PC-3 (cell line): ENCODE measurements around the gene GNG8. TPM values are rescaled to one million over a fixed set of nuclear protein-coding genes. Genes with fewer than 3 reads are reported as not detected.

Experiments
- ATAC-seq: fragments of 200-7000 bp; cut with Tn5 transposase; 2 replicates; pipeline ENCODE4 v1.9.1; 2020; ENCODE audit warnings: mild to moderate bottlenecking, moderate library complexity
- BruUV-seq: library from RNA; stranded (reverse); fragments of 400-500 nt; replicated peaks from 2 replicates; lab custom pipeline; 2021; lab: Mats Ljungman, UMichigan
- CTCF ChIA-PET: fragments of 300-600 bp; sonication (Branson Sonifier 250); formaldehyde crosslinking; loops from one replicate; lab custom pipeline; 2022; ENCODE audit warnings: antibody characterized with exemption; lab: Charles Lee
- POLR2A ChIA-PET: fragments of 300-600 bp; sonication (Branson Sonifier 250); formaldehyde crosslinking; loops from one replicate; lab custom pipeline; 2022; ENCODE audit warnings: antibody characterized with exemption; ENCODE audit not compliant: unreplicated experiment; lab: Charles Lee
- DNase-seq: peaks from one replicate; pipeline ENCODE4 v3.0.0-alpha.2; 2015
- H2AFZ ChIP-seq: fragments of 300-600 bp; sonication (generic); 2 replicates; pipeline ENCODE4 v1.6.0; 2016; ENCODE audit warnings: antibody characterized with exemption, low read length
- H3F3A ChIP-seq: fragments of 300-600 bp; sonication (generic); one replicate; pipeline ENCODE4 v1.6.0; 2017; ENCODE audit warnings: antibody characterized with exemption, low read length, control low read depth, mild to moderate bottlenecking; ENCODE audit not compliant: unreplicated experiment
- H3K27ac ChIP-seq: fragments of 300-600 bp; sonication (generic); 2 replicates; pipeline ENCODE4 v1.5.1; 2016; ENCODE audit warnings: mild to moderate bottlenecking, low read length
- H3K27me3 ChIP-seq: fragments of 300-600 bp; sonication (generic); 2 replicates; pipeline ENCODE4 v1.6.1; 2016; ENCODE audit warnings: low read length, mixed read lengths
- H3K36me3 ChIP-seq: fragments of 300-600 bp; sonication (generic); 2 replicates; pipeline ENCODE4 v1.6.1; 2016; ENCODE audit warnings: low read depth, mixed run types, low read length, mixed read lengths
- H3K4me1 ChIP-seq: fragments of 300-600 bp; sonication (generic); 2 replicates; pipeline ENCODE4 v1.5.1; 2016; ENCODE audit warnings: low read length; ENCODE audit not compliant: insufficient read depth
- H3K4me2 ChIP-seq: fragments of 300-600 bp; sonication (generic); 2 replicates; pipeline ENCODE4 v1.6.0; 2016; ENCODE audit warnings: low read length
- H3K4me3 ChIP-seq: fragments of 300-600 bp; sonication (generic); 2 replicates; pipeline ENCODE4 v1.5.1; 2016; ENCODE audit warnings: mild to moderate bottlenecking, low read length, mixed read lengths
- H3K79me2 ChIP-seq: fragments of 300-600 bp; sonication (generic); 2 replicates; pipeline ENCODE4 v1.6.1; 2017; ENCODE audit warnings: low read length, mixed read lengths
- H3K9ac ChIP-seq: fragments of 300-600 bp; sonication (generic); 2 replicates; pipeline ENCODE4 v1.6.0; 2016; ENCODE audit warnings: mild to moderate bottlenecking, low read length
- H3K9me2 ChIP-seq: fragments of 300-600 bp; sonication (generic); replicated peaks from 2 replicates; pipeline ENCODE4 v1.6.1; 2016; ENCODE audit warnings: mixed run types, low read length, mixed read lengths
- H3K9me3 ChIP-seq: fragments of 300-600 bp; sonication (generic); 2 replicates; pipeline ENCODE4 v1.6.1; 2016; ENCODE audit warnings: low read length, mixed read lengths
- H4K20me1 ChIP-seq: fragments of 300-600 bp; sonication (generic); 2 replicates; pipeline ENCODE4 v1.6.1; 2016; ENCODE audit warnings: low read length, mixed read lengths
- EZH2 ChIP-seq: fragments of 300-600 bp; sonication (generic); IDR thresholded peaks from one replicate; pipeline ENCODE4 v1.6.1; 2017; ENCODE audit warnings: antibody characterized with exemption, mild to moderate bottlenecking, low read length; ENCODE audit not compliant: unreplicated experiment
- EZH2phosphoT487 ChIP-seq: fragments of 300-600 bp; sonication (generic); IDR thresholded peaks from 2 replicates; pipeline ENCODE4 v1.6.1; 2018; ENCODE audit warnings: mild to moderate bottlenecking, antibody characterized with exemption, low read length, borderline replicate concordance
- intact Hi-C: fragments of 100-400 bp; cut with micrococcal nuclease; formaldehyde crosslinking; loops from 2 replicates; pipeline ENCODE4 v1.9.0; 2023
- total RNA-seq: library from RNA; depleted of rRNA; stranded (reverse); fragments of >200 nt; gene quantifications from 2 replicates; pipeline ENCODE4 v1.2.3, GENCODE V29; 2014
- TF ChIP-seq, protein P1 (sequence below): fragments of 300-600 bp; sonication (generic); conservative IDR thresholded peaks from 2 replicates; pipeline ENCODE4 v1.5.1; 2017; ENCODE audit warnings: antibody characterized with exemption, low read depth, mild to moderate bottlenecking, low read length

GNG8 gene
- total RNA-seq, 1 experiment from 2014 or later: not detected

DNA sequence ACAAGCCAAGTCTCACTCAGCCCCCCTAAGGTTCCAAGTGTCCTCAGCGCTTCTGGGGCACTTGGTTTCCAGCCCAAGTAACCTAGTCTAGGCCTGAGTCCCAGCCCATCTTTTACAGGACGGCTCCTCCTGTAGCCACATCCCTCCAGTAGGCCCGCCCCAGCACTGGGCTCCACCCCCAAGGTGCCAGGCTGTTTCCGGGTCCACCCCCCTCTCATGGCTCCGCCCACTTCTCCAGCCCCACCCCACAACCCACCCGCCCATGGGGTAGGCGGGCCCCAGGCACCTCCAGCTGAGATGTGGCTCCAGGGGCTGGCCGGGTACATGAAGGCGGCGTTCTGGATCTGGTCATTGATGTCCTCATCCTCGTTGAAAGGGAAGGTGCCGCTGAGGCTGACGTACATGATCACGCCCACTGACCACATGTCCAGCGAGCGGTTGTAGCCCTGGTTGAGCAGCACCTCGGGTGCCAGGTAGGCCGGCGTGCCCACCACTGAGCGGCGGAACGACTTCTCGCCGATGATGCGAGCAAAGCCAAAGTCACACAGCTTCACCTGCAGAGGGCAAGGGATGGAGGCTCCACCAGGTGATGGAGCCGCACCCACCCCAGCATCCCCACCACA, 42.2 kb upstream of the GNG8 start:
- no peaks in the 10 kb centered on the region for H3K79me2 ChIP-seq
- H3K9me3 ChIP-seq: no peaks in the 10 kb centered on the region
- H3K9me2 ChIP-seq: no peaks in the 10 kb centered on the region
- DNase-seq (peak; percentile 7), ATAC-seq (no peak; the same call in 1 of the 2 replicates)
- CTCF ChIA-PET: no interaction called here
- no peaks in the 10 kb centered on the region for H3F3A ChIP-seq
- TF ChIP-seq, protein P1, sequence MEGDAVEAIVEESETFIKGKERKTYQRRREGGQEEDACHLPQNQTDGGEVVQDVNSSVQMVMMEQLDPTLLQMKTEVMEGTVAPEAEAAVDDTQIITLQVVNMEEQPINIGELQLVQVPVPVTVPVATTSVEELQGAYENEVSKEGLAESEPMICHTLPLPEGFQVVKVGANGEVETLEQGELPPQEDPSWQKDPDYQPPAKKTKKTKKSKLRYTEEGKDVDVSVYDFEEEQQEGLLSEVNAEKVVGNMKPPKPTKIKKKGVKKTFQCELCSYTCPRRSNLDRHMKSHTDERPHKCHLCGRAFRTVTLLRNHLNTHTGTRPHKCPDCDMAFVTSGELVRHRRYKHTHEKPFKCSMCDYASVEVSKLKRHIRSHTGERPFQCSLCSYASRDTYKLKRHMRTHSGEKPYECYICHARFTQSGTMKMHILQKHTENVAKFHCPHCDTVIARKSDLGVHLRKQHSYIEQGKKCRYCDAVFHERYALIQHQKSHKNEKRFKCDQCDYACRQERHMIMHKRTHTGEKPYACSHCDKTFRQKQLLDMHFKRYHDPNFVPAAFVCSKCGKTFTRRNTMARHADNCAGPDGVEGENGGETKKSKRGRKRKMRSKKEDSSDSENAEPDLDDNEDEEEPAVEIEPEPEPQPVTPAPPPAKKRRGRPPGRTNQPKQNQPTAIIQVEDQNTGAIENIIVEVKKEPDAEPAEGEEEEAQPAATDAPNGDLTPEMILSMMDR: no peak
- TF ChIP-seq EZH2phosphoT487 (no peak), EZH2 (no peak)
- no TSS peak for BruUV-seq
- POLR2A ChIA-PET: no interaction called here
- no peaks in the 10 kb centered on the region for H3K27me3 ChIP-seq
- no peak overlapping the region for H2AFZ ChIP-seq
- H3K36me3 ChIP-seq: no peaks in the 10 kb centered on the region
- H3K9ac ChIP-seq: no peak overlapping the region
- H4K20me1 ChIP-seq: no peaks in the 10 kb centered on the region
- H3K27ac ChIP-seq: no peak overlapping the region
- no peaks in the 10 kb centered on the region for H3K4me1 ChIP-seq
- H3K4me3 ChIP-seq: no peak overlapping the region
- no peak overlapping the region for H3K4me2 ChIP-seq
- intact Hi-C loops: no loop called here

DNA sequence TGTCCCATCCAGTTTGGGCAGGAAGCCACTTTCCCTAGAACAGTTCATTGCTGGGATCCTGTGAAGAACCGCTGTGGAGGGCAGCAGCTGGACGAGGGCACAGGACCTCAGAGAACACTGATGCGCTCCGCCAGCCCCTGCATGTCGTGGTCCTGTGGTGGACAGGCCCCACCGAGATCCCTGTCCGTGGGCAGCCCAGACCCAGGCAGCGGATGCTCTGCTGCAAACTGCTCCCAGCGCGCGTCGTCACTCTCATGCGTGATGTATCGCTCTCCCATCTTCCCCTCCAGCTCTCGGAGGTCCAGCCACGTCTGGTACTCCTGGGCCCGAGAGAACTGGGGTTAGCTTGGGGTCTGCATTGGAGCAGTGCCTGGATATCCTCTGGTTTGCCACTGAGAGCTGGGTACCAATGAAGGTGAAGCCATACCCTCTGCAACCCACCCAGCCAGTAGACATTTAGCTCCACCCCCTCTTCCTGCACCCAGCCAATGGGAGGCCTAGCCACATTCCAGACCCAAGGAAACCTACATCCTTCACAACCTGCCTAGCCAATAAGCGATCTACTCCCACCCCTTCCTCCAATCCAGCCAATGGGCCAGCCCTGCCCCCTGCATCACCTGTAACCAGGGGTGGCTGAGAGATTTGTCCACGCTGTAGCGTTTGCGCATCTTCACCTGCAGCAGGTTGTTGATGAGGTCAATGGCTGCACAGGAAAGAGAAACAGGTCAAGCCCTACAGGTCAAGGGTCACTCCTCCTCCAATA, 38.6 kb upstream of the GNG8 start:
- ATAC-seq: peak; percentile 38; the same call in 1 of the 2 replicates
- no peaks in the 10 kb centered on the region for H3K9me3 ChIP-seq
- H3K9ac ChIP-seq: no peak overlapping the region
- intact Hi-C loops: no loop called here
- H3K36me3 ChIP-seq: no peaks in the 10 kb centered on the region
- no peaks in the 10 kb centered on the region for H3K27me3 ChIP-seq
- CTCF ChIA-PET: no interaction called here
- BruUV-seq: TSS peak; percentile 35
- no peaks in the 10 kb centered on the region for H4K20me1 ChIP-seq
- no peak overlapping the region for H3K27ac ChIP-seq
- H2AFZ ChIP-seq: no peak overlapping the region
- H3F3A ChIP-seq: no peaks in the 10 kb centered on the region
- DNase-seq: peak; percentile 37
- H3K79me2 ChIP-seq: no peaks in the 10 kb centered on the region
- no peak for TF ChIP-seq EZH2phosphoT487
- TF ChIP-seq, protein P1: no peak
- TF ChIP-seq EZH2: no peak
- POLR2A ChIA-PET: no interaction called here
- no peak overlapping the region for H3K4me3 ChIP-seq
- no peak overlapping the region for H3K4me2 ChIP-seq
- H3K9me2 ChIP-seq: no peaks in the 10 kb centered on the region
- no peaks in the 10 kb centered on the region for H3K4me1 ChIP-seq

DNA sequence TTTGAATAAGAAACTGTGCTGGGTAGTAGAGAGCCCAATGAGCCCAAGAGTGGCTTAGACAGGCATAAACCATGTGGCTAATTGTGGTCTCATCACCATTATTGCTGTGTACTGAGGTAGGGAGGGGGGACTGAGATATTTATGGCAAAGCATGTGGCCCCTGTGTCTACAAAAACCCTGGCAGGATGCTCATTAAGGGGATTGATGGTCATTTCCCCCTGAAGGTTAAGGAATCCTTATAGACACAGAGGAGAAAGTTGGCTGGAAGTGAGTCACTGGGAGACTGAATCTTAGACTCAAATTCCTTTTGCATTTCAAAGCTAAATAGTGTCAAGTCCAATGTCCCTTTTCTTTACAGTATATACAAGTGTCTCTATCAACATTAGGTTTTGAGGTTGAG, 34.8 kb upstream of the GNG8 start:
- Histone ChIP-seq H3K79me2 (no peaks in the 10 kb centered on the region), H2AFZ (no peak overlapping the region), H3K36me3 (no peaks in the 10 kb centered on the region), H3K27ac (no peak overlapping the region), H3K4me3 (no peak overlapping the region), H3F3A (no peaks in the 10 kb centered on the region), H3K4me1 (no peaks in the 10 kb centered on the region), H4K20me1 (no peaks in the 10 kb centered on the region), H3K27me3 (no peaks in the 10 kb centered on the region), H3K9me2 (no peaks in the 10 kb centered on the region), H3K9ac (no peak overlapping the region), H3K4me2 (no peak overlapping the region), H3K9me3 (no peaks in the 10 kb centered on the region)
- intact Hi-C loops: no loop called here
- ChIA-PET POLR2A (no interaction called here), CTCF (no interaction called here)
- peak; percentile 5 for DNase-seq
- ATAC-seq: no peak; the same call in 1 of the 2 replicates
- TF ChIP-seq, protein P1: no peak
- no peak for TF ChIP-seq EZH2
- no peak for TF ChIP-seq EZH2phosphoT487
- TSS peak; percentile 19 for BruUV-seq
